Mesenchymal stem cell (in vitro differentiated cells and primary cell): ENCODE data around the gene ZNF627.
"Not testable (repeated sequence)": the region's sequence is repeated elsewhere in the genome, so short reads cannot be mapped to it uniquely, and the experiment has no call there.

Experiments
- DNase-seq: peaks from one replicate; pipeline ENCODE4 v3.0.0-alpha.2; 2013
- H2AFZ ChIP-seq: one replicate; pipeline ENCODE4 v1.6.1; 2013; ENCODE audit warnings: low read depth, mild to moderate bottlenecking, control low read depth, inconsistent platforms, low read length, moderate library complexity
- H2AK5ac ChIP-seq: 2 replicates; pipeline ENCODE4 v1.6.1; 2013; ENCODE audit warnings: low read length, moderate library complexity, mild to moderate bottlenecking, inconsistent platforms; ENCODE audit not compliant: severe bottlenecking
- H2BK120ac ChIP-seq: one replicate; pipeline ENCODE4 v1.6.1; 2013; ENCODE audit warnings: low read depth, mild to moderate bottlenecking, inconsistent platforms, low read length, moderate library complexity
- H2BK12ac ChIP-seq, 2 experiments: one replicate each; pipeline ENCODE4 v1.6.1; 2013; ENCODE audit warnings: inconsistent platforms in 2 of 2, low read length in 2 of 2, mild to moderate bottlenecking in 2 of 2, moderate library complexity in 2 of 2, control low read depth in 1 of 2
- H2BK15ac ChIP-seq: one replicate; pipeline ENCODE4 v1.6.1; 2013; ENCODE audit warnings: mild to moderate bottlenecking, low read depth, inconsistent platforms; ENCODE audit not compliant: poor library complexity, severe bottlenecking
- H2BK5ac ChIP-seq: 2 replicates; pipeline ENCODE4 v1.6.1; 2013; ENCODE audit warnings: low read depth, mild to moderate bottlenecking, low read length, control low read depth, inconsistent platforms; ENCODE audit not compliant: poor library complexity, severe bottlenecking
- H3K14ac ChIP-seq, 2 experiments: one replicate each; pipeline ENCODE4 v1.6.1; 2013; ENCODE audit warnings: inconsistent platforms in 2 of 2, low read length in 2 of 2, control low read depth in 1 of 2, mild to moderate bottlenecking in 1 of 2, moderate library complexity in 1 of 2
- H3K18ac ChIP-seq, 2 experiments: one replicate each; pipeline ENCODE4 v1.6.1; 2013; ENCODE audit warnings: inconsistent platforms in 2 of 2, low read length in 2 of 2, control low read depth in 1 of 2, low read depth in 1 of 2, mild to moderate bottlenecking in 1 of 2
- H3K23ac ChIP-seq, 2 experiments: one replicate each; pipeline ENCODE4 v1.6.1; 2013; ENCODE audit warnings: inconsistent platforms in 2 of 2, low read length in 2 of 2, mild to moderate bottlenecking in 2 of 2, moderate library complexity in 2 of 2, control low read depth in 1 of 2
- H3K27ac ChIP-seq: 2 replicates; pipeline ENCODE4 v1.5.1; 2013; ENCODE audit warnings: mild to moderate bottlenecking, moderate library complexity, low read length, control low read depth, inconsistent platforms; ENCODE audit not compliant: poor library complexity, severe bottlenecking
- H3K27me3 ChIP-seq, 2 experiments: 2 replicates each; pipeline versions ENCODE4 v1.6.1 to v1.7.0; 2013; ENCODE audit warnings: low read length in 2 of 2, mild to moderate bottlenecking in 2 of 2, moderate library complexity in 2 of 2, control low read depth in 1 of 2, inconsistent platforms in 1 of 2; ENCODE audit not compliant: control insufficient read depth in 1 of 2, insufficient read depth in 1 of 2
- H3K36me3 ChIP-seq, 2 experiments: 2 replicates each; pipeline versions ENCODE4 v1.6.1 to v1.7.0; 2013; ENCODE audit warnings: low read length in 2 of 2, control low read depth in 1 of 2, inconsistent platforms in 1 of 2, low read depth in 1 of 2, mild to moderate bottlenecking in 1 of 2; ENCODE audit not compliant: insufficient read depth in 2 of 2, control insufficient read depth in 1 of 2
- H3K4ac ChIP-seq, 2 experiments: one replicate each; pipeline ENCODE4 v1.6.1; 2013; ENCODE audit warnings: inconsistent platforms in 2 of 2, low read length in 2 of 2, mild to moderate bottlenecking in 2 of 2, moderate library complexity in 2 of 2, control low read depth in 1 of 2, low read depth in 1 of 2
- H3K4me1 ChIP-seq: 2 replicates; pipeline ENCODE4 v1.6.1; 2013; ENCODE audit warnings: low read depth, low read length, control low read depth; ENCODE audit not compliant: control insufficient read depth, insufficient read depth
- H3K4me2 ChIP-seq: 2 replicates; pipeline ENCODE4 v1.6.1; 2013; ENCODE audit warnings: low read length, mild to moderate bottlenecking, inconsistent platforms; ENCODE audit not compliant: poor library complexity, severe bottlenecking
- H3K4me3 ChIP-seq, 2 experiments: 2 replicates each; pipeline versions ENCODE4 v1.5.1 to v1.7.0; 2013; ENCODE audit warnings: low read length in 2 of 2, mild to moderate bottlenecking in 2 of 2, control low read depth in 1 of 2, low read depth in 1 of 2; ENCODE audit not compliant: insufficient read depth in 1 of 2
- H3K79me1 ChIP-seq: replicated peaks from 2 replicates; pipeline ENCODE4 v1.6.1; 2013; ENCODE audit warnings: mild to moderate bottlenecking, control low read depth, low read length, inconsistent platforms; ENCODE audit not compliant: poor library complexity, severe bottlenecking
- H3K9ac ChIP-seq: 2 replicates; pipeline ENCODE4 v1.7.0; 2013; ENCODE audit warnings: mild to moderate bottlenecking, low read length, moderate library complexity
- H3K9me3 ChIP-seq: 2 replicates; pipeline ENCODE4 v1.7.0; 2013; ENCODE audit warnings: mild to moderate bottlenecking, low read length; ENCODE audit not compliant: control insufficient read depth
- H4K8ac ChIP-seq: one replicate; pipeline ENCODE4 v1.6.1; 2013; ENCODE audit warnings: inconsistent platforms, mild to moderate bottlenecking, low read length, moderate library complexity
- H4K91ac ChIP-seq: one replicate; pipeline ENCODE4 v1.6.1; 2013; ENCODE audit warnings: mild to moderate bottlenecking, low read length, inconsistent platforms
- WGBS: methylation state at CpG from one replicate; pipeline ENCODE4 v1.1.7; 2013; ENCODE audit warnings: mixed read lengths; 5-methylcytosine and 5-hydroxymethylcytosine counted together

ZNF627 gene

GRCh38 chr19:11566164-11566563, 31.1 kb upstream of the ZNF627 start:
- Histone ChIP-seq H4K8ac (no peak overlapping the region), H3K9me3 (no peaks in the 10 kb centered on the region), H3K27me3 (no peaks in the 10 kb centered on the region), H2BK5ac (no peak overlapping the region), H2BK15ac (no peak overlapping the region), H3K4me1 (peaks cover 4% of the 10 kb centered on the region), H4K91ac (no peak overlapping the region), H2BK120ac (no peak overlapping the region), H3K27ac (no peak overlapping the region), H3K36me3 (no peaks in the 10 kb centered on the region), H3K18ac (no peak overlapping the region), H2AFZ (peak overlapping the region; percentile 53), H3K23ac (no peak overlapping the region), H2BK12ac (no peak overlapping the region), H3K14ac (no peak overlapping the region), H3K4me2 (no peak overlapping the region), H3K4ac (no peak overlapping the region), H3K4me3 (no peak overlapping the region), H3K79me1 (no peaks in the 10 kb centered on the region), H2AK5ac (no peak overlapping the region), H3K9ac (no peak overlapping the region)
- no peak for DNase-seq
- 89% methylated on average over 2 of the region's 2 CpGs for WGBS

GRCh38 chr19:11570039-11570462, 27.2 kb upstream of the ZNF627 start:
- WGBS = 78% methylated on average over 5 of the region's 5 CpGs
- no peak overlapping the region for H2BK120ac ChIP-seq
- no peak overlapping the region for H3K4ac ChIP-seq
- H3K36me3 ChIP-seq = no peaks in the 10 kb centered on the region
- no peak overlapping the region for H3K9ac ChIP-seq
- no peak overlapping the region for H2BK15ac ChIP-seq
- H2BK5ac ChIP-seq = no peak overlapping the region
- no peaks in the 10 kb centered on the region for H3K79me1 ChIP-seq
- H3K27ac ChIP-seq = no peak overlapping the region
- H3K23ac ChIP-seq = no peak overlapping the region
- H4K8ac ChIP-seq = no peak overlapping the region
- H4K91ac ChIP-seq = no peak overlapping the region
- no peaks in the 10 kb centered on the region for H3K9me3 ChIP-seq
- no peaks in the 10 kb centered on the region for H3K27me3 ChIP-seq
- no peak overlapping the region for H2AK5ac ChIP-seq
- no peak overlapping the region for H2BK12ac ChIP-seq
- DNase-seq = no peak
- H3K18ac ChIP-seq = no peak overlapping the region
- H3K4me2 ChIP-seq = no peak overlapping the region
- no peak overlapping the region for H3K14ac ChIP-seq
- H3K4me3 ChIP-seq = no peak overlapping the region
- peaks cover 4% of the 10 kb centered on the region for H3K4me1 ChIP-seq
- H2AFZ ChIP-seq = no peak overlapping the region

DNA sequence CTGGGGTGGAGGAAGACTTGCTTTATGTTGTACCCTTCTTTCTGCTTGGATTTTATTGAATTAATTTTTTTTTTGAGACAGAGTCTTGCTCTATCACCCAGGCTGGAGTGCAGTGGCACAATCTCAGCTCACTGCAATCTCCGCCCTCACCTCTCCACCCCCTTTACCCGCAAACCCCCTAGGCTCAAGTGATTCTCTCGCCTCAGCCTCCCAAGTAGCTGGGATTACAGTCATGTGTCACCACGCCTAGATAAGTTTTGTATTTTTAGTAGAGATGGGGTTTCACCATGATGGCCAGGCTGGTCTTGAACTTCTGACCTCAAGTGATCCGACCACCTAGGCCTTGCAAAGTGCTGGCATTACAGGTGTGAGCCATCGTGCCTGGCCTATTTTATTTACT, 23.9 kb upstream of the ZNF627 start:
- not testable (repeated sequence) for H2BK15ac ChIP-seq, H2AFZ ChIP-seq, H3K9ac ChIP-seq, H3K9me3 ChIP-seq, H3K4me2 ChIP-seq, H2BK12ac ChIP-seq, H3K27ac ChIP-seq, H3K27me3 ChIP-seq, H4K91ac ChIP-seq, H3K4ac ChIP-seq, H2BK5ac ChIP-seq, H3K4me3 ChIP-seq, H3K18ac ChIP-seq, H3K14ac ChIP-seq, H3K36me3 ChIP-seq, H4K8ac ChIP-seq, H3K79me1 ChIP-seq, H3K4me1 ChIP-seq, H3K23ac ChIP-seq, H2BK120ac ChIP-seq, DNase-seq, H2AK5ac ChIP-seq
- WGBS = 92% methylated on average over 6 of the region's 6 CpGs

DNA sequence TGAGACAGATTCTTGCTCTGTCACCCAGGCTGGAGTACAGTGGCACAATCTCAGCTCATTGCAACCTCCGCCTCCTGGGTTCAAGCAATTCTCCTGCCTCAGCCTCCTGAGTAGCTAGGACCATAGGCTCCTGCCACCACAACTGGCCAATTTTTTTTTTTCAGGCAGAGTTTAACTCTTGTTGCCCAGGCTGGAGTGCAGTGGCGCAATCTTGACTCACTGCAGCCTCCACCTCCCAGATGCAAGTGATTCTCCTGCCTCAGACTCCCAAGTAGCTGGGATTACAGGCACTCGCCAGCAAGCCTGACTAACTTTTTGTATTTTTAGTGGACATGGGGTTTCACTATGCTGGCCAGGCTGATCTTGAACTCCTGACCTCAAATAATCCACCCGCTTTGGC, 23.5 kb upstream of the ZNF627 start:
- not testable (repeated sequence) for H3K18ac ChIP-seq, DNase-seq, H2BK120ac ChIP-seq, H3K4ac ChIP-seq, H3K79me1 ChIP-seq, H3K14ac ChIP-seq, H3K4me3 ChIP-seq, H3K9me3 ChIP-seq, H2AK5ac ChIP-seq, H3K23ac ChIP-seq, H2BK5ac ChIP-seq, H4K91ac ChIP-seq, H2BK12ac ChIP-seq, H3K9ac ChIP-seq, H3K27ac ChIP-seq, H3K36me3 ChIP-seq, H2AFZ ChIP-seq, H2BK15ac ChIP-seq, H3K4me2 ChIP-seq
- Histone ChIP-seq H4K8ac (peak overlapping the region; percentile 37), H3K27me3 (peaks cover 6 to 13% of the 10 kb centered on the region in 2 experiments), H3K4me1 (peaks cover 10% of the 10 kb centered on the region)
- 74% methylated on average over 3 of the region's 4 CpGs for WGBS
